Skin epidermis (tissue), 12 donors: ENCODE data around the gene GNPDA1.

Experiments
- H3K27ac ChIP-seq, 21 experiments: fragments of 200-600 bp; sonication (generic) in 11 of 21; one replicate each; pipeline ENCODE4 v1.5.0; 2020; ENCODE audit warnings: mild to moderate bottlenecking in 3 of 21, inconsistent platforms in 2 of 21, moderate library complexity in 2 of 21
- H3K4me3 ChIP-seq, 7 experiments: fragments of 200-600 bp; sonication (generic) in 2 of 7; one replicate each; pipeline ENCODE4 v1.5.0; 2020; ENCODE audit warnings: inconsistent platforms in 2 of 7, mild to moderate bottlenecking in 2 of 7, moderate library complexity in 1 of 7

GNPDA1 gene

DNA sequence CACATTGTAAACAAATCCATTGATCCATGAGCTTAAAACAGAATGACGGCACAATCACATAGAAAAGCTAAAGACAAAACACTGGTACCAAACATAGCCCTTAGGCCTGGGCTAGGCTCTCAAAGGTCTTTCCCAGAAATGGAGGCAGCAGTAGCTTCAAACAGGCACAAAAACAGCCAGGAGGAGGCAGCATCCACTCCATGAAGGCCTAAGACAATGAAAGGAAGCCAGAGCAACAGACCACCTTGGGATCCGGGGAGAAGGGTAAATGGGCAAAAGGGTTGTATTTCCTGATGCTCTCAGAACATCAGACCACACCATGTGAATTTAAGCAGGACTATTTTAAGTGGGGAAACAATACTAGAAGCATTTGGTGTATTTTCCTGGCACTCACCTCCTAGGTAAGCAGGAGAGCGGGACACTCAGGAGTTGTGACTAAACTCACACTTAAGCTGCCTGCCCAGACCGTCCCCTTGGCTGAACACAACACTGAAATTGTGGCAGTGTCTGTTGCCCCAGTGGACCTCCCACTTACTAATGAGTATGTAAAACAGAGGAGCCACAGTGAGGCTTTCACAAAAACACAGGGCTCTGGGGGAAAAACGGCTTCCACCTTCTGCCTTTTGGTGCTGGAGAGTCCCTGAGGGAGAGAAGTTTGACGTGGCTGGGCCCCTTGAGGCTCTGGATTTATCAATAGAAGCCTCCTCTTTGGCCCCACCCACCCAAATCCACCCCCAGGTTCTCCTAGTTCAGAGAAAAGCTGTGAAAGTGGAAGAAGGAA lies 11.9 kb downstream of the GNPDA1 start:
- peak overlapping the region in 3 of 21 experiments; percentile 17 to 46 (median 33) for H3K27ac ChIP-seq
- no peak overlapping the region for H3K4me3 ChIP-seq

DNA sequence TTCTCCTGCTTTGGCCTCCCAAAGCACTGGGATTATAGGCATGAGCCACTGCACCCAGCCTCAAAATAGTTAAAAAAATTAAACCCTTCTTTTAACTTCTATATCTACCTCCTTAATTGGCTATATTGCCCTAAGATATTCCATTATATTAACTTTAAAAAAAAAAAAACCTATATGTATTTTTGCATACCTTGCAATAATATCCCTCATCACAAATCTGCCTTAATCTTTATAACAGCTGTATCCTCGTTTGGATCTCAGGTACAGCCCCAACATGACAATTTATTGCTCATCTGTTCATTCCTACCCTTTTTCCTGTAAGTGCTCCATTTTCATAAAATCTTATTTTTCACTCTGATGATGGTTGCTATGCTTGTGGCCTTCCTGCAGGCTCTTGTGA lies 12.7 kb downstream of the GNPDA1 start:
- Histone ChIP-seq H3K27ac (peak overlapping the region in 1 of 21 experiments; percentile 17), H3K4me3 (no peak overlapping the region)

DNA sequence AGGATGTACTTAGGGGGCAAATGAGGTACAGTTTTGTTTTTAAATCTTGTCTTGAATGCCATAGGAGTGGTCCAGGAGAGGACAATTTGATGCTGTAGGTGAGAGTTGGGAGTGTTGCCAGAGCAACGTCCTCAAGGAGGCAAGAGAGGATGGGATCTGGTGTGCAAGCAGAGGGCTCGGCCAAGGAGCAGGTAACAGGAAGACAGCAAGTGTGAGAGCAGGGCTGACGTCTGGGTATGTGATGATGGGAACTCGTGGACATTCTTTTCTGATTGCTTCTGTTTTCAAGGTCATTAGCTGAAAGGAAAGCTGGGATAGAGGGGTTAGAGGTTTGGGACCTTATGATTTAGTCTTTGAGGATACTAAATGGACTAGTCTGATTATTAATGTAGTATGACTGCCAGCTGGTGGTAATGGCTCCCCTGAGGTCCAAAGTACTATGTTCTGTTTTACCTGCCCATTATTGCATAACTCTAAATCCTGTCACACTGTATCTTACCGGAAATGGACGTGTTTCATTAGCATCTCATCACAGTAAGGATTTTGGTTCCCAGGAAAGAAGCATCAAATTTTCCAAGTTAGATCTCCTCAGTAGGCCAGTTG lies 15.4 kb downstream of the GNPDA1 start:
- H3K4me3 ChIP-seq = no peak overlapping the region

DNA sequence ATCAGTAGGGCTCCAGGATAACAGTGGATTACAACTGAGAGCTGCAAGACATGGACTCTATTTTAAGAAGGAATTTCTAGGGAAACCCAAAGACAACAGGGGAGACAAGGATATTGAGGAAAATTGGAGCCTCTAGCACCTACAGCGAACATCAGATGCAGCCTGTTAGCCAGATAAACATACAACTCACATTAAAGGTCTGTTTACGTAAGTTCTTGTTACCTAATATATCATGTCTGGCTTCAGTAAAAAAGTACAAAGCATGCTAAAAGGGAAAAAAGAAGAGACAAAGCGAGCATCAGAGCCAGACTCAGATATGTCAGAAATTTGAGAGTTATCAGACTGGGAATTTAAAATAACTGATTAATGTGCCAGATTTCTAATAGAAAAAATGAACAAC lies 17.2 kb downstream of the GNPDA1 start:
- Histone ChIP-seq H3K27ac (no peak overlapping the region), H3K4me3 (no peak overlapping the region)

More for the DNA sequence above, 15.4 kb downstream of the GNPDA1 start:
- H3K27ac ChIP-seq = peak overlapping the region in 1 of 21 experiments; percentile 8

DNA sequence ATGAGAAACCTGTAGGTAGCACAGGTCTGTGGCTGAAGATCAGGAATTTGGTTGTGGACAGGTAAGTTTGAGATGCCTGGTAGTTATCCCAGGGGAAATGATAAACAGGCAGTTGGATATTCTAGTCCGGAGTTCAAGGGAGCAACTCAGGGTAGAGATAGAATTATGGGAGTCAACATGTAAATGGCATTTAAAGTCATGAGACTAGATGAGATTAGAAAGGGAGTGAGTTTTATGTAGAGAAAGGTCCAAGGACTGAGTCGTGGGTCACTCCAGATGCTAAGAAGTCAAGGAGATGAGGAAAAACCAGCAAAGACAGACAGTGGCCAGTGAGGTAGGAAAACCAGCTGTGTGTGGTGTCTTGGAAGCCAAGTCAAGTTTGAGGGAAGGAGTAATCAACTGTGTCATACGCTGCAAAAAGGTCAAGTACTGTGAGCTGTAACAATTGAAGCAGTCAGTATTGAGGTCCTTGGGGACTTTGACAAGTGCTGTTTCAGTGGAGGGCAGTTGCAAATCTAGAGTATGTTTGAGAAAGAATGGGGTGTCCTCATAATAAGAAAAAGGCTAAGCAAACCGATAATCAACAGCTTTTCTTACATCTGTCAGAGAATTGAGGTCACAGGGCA lies 18.2 kb downstream of the GNPDA1 start:
- no peak overlapping the region for H3K27ac ChIP-seq
- H3K4me3 ChIP-seq = no peak overlapping the region

DNA sequence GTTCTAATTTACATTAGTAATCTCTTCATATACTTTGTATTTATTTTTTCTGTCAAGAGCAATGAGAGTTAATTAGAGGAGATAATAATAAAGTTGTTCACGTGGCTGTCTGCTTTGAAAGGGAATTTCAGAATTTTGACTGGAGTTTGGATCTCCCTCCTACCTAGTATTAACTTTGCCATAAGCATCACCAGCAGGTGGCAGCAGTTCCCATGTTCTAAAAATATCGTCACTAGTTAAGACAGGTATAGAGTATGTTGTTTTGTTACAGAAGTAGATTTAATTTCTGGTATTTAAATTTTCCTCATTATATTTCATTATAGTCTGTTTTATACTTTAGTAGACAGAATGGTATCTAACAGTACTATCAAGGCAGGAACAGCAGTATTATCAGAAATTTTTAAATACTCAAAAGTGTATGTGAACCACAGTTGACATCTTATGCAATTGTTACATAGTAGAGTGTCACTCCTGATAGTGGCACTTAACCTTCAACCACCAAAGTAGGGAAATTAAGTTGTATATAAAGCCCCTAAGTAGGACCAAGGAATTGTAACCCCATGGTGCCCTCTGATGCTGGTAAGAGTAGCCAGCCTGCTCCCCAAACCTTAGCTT lies 20.4 kb downstream of the GNPDA1 start:
- Histone ChIP-seq H3K27ac (no peak overlapping the region), H3K4me3 (no peak overlapping the region)

DNA sequence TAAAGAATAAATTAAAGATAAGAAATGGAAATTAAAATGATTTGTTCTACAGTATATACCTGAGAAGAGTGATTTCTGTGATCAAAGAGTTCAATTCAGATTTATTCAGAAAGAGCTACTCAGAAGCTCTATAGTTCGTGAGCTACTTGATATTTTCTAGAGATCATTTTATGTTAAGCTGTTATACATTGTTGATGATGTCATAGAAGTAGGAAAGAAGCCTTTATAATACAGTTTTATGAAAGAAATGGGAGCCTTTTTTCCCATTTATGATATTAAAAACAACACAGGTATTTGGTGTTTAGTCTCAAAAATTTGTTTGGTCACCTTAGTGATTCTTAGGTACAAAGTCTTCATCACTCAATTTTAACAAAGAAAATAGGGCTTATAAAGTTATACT lies 23.1 kb downstream of the GNPDA1 start:
- Histone ChIP-seq H3K27ac (no peak overlapping the region), H3K4me3 (no peak overlapping the region)

DNA sequence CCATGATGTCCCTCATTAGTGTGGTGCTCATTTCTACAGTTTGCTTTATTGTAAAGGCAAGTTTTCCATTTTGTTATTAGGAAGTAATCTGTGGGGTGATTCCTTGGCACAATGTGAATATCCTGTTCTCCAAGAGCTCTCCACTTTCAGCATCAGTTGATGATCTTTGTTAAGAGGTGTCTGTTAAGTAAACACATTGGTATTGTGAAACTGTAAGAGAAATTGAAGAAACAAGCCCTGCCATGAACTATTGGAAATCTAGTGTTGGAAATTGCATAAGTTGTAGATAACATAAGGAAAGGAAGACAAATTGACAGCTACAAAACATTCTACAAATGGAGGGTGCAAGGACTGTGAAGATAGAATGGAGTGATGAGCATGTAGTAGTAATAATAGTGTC lies 26.8 kb downstream of the GNPDA1 start:
- H3K4me3 ChIP-seq = no peak overlapping the region
- no peak overlapping the region for H3K27ac ChIP-seq

DNA sequence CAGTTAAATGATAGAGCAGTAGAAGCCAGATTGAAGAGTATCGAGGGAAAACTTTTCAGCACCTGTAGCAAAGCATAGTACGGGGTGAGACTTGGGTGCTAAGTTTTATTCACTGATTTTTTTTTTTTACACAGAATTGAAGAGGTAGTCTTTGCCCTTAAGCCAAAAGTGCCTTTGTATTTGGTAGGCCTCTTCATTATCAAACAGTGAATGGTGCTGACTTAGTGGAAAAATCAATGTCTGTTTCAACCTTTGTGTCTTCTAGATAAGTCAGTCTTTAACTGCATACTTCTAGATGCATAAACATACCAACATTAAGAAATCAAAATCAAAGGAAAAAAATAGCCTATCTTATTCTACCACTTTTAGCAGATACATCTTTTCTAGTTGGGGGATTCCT lies 30.2 kb downstream of the GNPDA1 start:
- Histone ChIP-seq H3K27ac (no peak overlapping the region), H3K4me3 (no peak overlapping the region)

DNA sequence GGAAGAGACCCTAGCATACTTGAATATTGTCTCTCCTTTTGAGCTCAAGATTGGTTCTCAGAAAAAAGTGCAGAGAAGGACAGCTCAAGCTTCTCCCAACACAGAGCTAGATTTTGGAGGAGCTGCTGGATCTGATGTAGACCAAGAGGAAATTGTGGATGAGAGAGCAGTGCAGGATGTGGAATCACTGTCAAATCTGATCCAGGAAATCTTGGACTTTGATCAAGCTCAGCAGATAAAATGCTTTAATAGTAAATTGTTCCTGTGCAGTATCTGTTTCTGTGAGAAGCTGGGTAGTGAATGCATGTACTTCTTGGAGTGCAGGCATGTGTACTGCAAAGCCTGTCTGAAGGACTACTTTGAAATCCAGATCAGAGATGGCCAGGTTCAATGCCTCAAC lies 34.4 kb downstream of the GNPDA1 start:
- H3K27ac ChIP-seq = no peak overlapping the region

DNA sequence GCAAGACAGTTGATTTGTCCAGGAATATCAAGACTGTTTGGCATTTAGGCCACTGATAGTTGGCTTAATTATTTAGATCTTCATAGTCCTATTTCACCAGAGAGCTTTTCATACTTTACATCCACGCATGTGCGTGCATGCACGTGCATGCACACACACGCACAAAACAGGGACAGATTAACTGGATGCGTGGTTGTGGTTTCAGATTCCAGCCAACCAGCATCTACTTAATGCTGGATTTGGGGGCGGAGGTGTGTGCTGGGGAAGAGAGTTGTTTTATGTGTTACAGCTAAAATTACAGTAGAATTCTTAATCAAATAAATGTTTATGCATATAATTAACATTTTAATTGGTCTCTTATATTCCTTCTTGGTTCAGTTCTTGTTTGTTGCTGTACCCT lies 36.7 kb downstream of the GNPDA1 start:
- H3K27ac ChIP-seq = no peak overlapping the region

More for the DNA sequence above, 34.4 kb downstream of the GNPDA1 start:
- H3K4me3 ChIP-seq = no peak overlapping the region

DNA sequence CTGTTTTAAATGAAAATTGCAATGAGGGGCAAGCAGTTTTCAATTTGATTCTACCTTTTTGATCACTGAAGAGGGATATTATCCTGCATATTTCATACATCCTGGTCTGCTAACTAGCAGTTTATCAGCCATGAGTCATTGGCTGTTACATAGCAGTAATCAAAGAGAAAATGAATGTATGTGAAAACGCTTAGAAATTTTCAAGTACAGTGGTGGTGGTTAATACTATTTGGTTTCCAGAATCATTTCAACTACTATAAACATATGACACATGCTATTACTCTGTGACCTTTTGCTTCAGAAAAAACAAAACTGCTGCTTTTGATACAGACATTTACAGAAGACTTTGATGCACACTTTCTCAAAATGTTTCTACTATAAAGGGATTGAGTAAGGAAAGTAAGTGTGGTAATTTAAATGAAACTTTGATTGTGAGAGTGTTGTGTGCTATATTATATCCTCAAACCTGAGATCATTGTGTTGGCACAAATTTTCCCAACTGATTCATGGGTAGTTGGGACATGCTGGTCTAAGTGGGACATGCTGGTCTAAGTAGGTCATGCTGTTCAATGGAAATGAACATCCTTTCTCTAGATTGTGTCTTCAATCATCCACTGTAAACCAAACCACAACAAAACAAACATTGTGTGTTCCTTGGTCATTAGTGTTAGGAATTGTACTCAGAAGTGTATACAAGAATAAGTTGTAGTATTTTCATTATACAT lies 38.8 kb downstream of the GNPDA1 start:
- no peak overlapping the region for H3K4me3 ChIP-seq
- H3K27ac ChIP-seq = no peak overlapping the region

More for the DNA sequence above, 36.7 kb downstream of the GNPDA1 start:
- H3K4me3 ChIP-seq = no peak overlapping the region

DNA sequence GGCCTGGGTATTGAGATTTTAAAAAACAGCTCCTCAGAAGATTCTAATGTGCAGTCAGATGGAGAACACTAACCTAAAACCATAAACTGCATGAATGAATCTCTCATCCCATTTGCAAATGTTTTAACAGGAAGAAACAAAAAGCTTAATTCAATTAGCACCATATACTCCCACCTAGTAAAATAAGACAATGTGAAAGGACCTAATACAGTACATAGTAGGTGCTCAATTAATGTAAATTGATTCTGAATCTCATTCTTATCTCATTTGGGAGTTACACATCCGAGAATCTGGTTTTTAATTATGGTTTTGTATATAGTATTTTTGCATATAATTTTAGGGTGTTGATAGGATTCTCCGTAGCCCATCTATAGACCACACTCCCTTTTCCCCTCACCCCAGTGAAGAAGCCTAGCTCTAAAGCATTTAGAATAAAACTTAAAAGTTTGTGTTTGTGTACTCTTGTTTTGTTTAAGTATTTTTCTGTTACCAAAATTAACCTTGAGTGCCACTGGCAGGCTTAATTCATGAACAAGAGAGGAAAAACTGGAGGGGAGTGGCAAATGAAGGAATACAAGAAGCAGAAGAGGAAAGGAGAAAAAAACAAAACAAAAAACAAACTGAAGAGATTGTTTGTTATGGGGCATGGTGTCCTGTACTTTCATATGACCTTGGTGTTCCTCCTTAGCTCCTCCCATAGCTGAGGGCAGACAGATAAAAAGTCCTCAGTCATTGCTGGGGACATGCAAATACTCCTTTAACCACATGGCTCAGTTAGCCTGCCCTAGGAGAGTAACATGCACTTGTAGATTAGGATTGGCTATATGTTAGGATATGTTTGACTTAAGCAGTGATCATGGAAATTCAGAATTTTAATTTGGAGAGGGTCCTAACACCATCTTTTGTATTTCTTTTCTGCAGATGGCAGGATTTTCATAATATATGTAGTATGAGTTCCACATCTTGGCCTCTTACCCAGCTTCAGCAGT lies 42.8 kb downstream of the GNPDA1 start:
- peak overlapping the region; percentile 50 to 86 (median 58) for H3K4me3 ChIP-seq

DNA sequence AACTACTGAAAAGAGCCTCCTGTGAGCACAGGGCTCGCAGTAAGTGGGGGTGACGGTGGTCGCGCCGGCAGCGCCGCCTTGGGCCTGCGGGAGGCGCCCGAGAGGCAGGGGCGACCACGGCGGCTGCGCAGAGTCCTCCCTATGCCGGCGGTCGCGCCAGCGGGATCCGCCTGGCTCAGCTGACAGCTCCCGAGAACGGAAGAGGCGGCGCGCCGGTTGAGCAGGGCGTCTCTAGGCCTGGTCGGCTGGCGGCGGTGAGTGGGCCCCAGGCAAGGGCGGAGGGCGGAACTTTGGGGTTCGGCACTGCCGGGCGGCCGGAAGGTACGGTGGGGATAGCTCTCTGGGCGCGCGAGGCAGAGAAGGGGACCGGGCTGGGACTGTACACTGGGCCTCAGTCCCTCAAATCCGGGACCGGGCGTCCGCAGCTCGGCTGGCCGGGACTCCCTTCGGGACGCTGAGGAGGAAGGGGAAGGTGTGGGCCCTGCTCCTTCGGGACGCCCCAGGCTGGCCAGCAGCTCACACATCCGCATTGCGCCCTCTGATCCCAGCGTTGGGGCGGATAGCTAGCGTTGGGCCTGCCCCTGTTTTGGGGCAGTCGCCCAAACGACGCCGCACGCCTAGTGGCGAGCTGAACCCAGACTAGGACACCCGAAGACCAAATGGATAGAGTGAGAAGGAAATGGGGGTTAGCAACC lies 43.8 kb downstream of the GNPDA1 start, which contains the start of gene RNF14:
Gene RNF14, plus strand, starts transcription at position 192 of the 695 bp plus-strand sequence. CDS start 4,484 bp downstream, outside the sequence.
- H3K4me3 ChIP-seq = peak within 1 kb of the TSS; percentile 50 to 86 (median 58)
- H3K27ac ChIP-seq = peak within 1 kb of the TSS; percentile 88 to 100 (median 98)

More for the DNA sequence above, 42.8 kb downstream of the GNPDA1 start:
- H3K27ac ChIP-seq = peak overlapping the region; percentile 88 to 100 (median 98)

DNA sequence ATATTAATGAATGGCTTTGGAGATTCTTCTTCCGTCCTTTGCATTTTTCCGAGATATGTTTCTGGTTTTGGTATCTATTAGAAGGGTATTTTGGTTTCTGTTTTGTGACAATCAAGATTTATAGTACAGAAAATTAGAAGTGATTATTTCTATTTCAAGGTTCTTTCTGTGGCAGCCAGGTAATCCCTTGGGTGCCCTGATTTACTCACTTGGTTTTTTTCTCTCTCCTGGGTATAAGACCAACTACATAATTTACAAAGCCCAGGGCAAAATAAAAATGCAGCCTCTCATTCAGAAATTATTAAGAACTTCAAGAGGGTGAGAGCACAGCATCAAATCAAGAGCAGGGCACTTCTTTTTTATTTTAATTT lies 45.9 kb downstream of the GNPDA1 start:
- Histone ChIP-seq H3K4me3 (no peak overlapping the region), H3K27ac (no peak overlapping the region)

DNA sequence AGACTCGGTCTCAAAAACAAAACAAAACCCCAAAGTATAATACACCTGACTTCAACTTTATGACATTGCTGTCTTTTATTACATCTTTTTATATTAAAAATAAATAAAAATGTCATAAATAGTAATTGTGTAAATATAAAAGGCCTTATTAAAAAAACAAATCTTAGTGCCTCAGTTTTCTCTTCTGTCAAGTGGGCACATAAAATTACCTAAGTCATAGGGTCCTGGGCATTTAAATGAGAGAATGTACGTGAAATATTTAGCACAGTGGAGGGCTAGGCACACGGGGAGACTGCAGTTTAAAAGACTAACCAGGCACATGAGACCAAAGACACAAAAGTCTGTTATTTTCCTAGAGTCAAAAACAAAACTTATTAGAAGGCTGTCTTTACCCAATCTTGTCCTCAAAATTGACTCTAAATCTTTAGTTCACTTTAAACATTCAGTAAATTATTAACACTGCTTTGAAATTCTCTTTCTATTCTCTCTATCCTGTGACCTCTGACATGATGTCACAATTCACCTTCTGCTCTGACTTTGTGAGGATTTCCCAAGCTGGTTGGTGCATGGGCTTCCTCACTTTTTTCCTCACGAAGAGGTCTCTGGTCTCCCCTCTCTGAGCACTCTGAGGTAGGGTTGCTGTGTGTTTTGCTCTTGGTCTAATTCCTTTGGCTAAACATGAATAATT lies 46.4 kb downstream of the GNPDA1 start:
- Histone ChIP-seq H3K4me3 (no peak overlapping the region), H3K27ac (no peak overlapping the region)

DNA sequence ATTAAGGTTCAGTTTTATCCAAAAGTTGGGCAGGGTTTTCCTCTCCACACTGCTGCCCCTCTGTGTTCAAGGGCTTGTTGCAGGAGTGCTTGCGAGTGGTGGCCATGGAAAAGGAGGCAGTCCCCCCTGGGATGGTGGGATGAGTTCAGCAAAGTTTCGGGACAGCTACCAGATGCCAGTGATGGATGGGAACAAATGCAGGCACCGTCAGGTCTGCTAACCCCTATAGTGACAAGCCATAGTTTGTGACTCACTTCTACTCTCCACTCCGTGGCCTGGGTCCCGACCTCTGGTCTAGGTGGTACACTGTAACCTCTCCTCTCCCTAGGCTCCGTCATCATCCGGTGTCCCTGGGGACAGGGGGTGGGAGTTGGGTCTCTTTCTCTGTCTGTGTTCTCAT lies 47.8 kb downstream of the GNPDA1 start:
- Histone ChIP-seq H3K4me3 (no peak overlapping the region), H3K27ac (no peak overlapping the region)
